Central memory CD8-positive, alpha-beta T cell (primary cell): ENCODE results near the gene FAM114A1.
"Not testable (repeated sequence)": the region's sequence is repeated elsewhere in the genome, so short reads cannot be mapped to it uniquely, and the experiment has no call there.

Experiments
- ATAC-seq: fragments of 150-1000 bp; cut with Tn5 transposase; replicated peaks from 2 replicates; pipeline ENCODE4 v1.10.0; 2022; ENCODE audit warnings: mild to moderate bottlenecking, moderate FRiP score, moderate number of reproducible peaks; ENCODE audit not compliant: poor library complexity, severe bottlenecking; ENCODE audit errors: extremely low read depth
- DNase-seq, 2 donors: peaks; one replicate each; pipeline ENCODE4 v3.0.0; 2021; ENCODE audit warnings: low spot score in 2 of 2
- H3K27ac Mint-ChIP-seq: one replicate; pipeline ENCODE4 v1.8.0; 2022; ENCODE audit warnings: low read depth, mild to moderate bottlenecking, moderate library complexity, mixed read lengths
- H3K27me3 Mint-ChIP-seq: one replicate; pipeline ENCODE4 v1.8.0; 2022; ENCODE audit warnings: mixed read lengths
- H3K36me3 Mint-ChIP-seq: one replicate; pipeline ENCODE4 v1.8.0; 2022; ENCODE audit warnings: mild to moderate bottlenecking, moderate library complexity, mixed read lengths; ENCODE audit not compliant: insufficient read depth
- H3K4me1 Mint-ChIP-seq: one replicate; pipeline ENCODE4 v1.8.0; 2022; ENCODE audit warnings: mixed read lengths
- H3K4me3 Mint-ChIP-seq: one replicate; pipeline ENCODE4 v1.8.0; 2022; ENCODE audit warnings: mild to moderate bottlenecking, moderate library complexity, mixed read lengths
- H3K9me3 Mint-ChIP-seq: one replicate; pipeline ENCODE4 v1.8.0; 2022; ENCODE audit warnings: mixed read lengths

The FAM114A1 gene

GRCh38 chr4:38952017-38952416 is 84.4 kb downstream of the FAM114A1 start:
- no peak overlapping the region for H3K27ac Mint-ChIP-seq
- H3K4me1 Mint-ChIP-seq, result peaks cover 11% of the 10 kb centered on the region
- no peaks in the 10 kb centered on the region for H3K9me3 Mint-ChIP-seq

GRCh38 chr4:38954727-38955126 is 87.1 kb downstream of the FAM114A1 start:
- Mint-ChIP-seq H3K4me1 (peaks cover 2% of the 10 kb centered on the region), H3K27ac (no peak overlapping the region), H3K27me3 (peaks cover 36% of the 10 kb centered on the region), H3K36me3 (no peaks in the 10 kb centered on the region), H3K9me3 (no peaks in the 10 kb centered on the region), H3K4me3 (no peak overlapping the region)
- ATAC-seq (no peak), DNase-seq (no peak)

More at GRCh38 chr4:38952017-38952416, 84.4 kb downstream of the FAM114A1 start:
- H3K27me3 Mint-ChIP-seq, result peaks cover 35% of the 10 kb centered on the region
- H3K36me3 Mint-ChIP-seq, result no peaks in the 10 kb centered on the region
- H3K4me3 Mint-ChIP-seq, result no peak overlapping the region
- DNase-seq, result no peak
- no peak for ATAC-seq

DNA sequence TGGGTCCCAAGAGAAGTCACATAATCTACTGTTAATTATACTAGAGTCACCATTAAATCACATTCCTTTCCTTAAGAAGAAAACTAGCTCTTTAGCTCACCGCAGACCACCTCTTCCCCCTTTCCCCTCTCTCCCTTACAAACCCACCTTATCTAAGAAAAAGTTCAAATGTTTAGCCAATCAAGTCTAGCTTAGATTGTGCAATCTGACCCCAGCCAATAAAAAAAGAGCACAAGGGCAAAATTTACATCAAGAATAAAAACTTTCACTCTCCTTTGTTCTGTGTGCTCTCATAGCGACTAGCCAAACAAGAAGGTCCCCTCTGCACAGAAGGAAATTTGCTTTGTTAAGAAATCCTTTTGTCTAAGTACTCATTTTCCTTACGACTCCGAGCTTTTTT is 88.4 kb downstream of the FAM114A1 start:
- ATAC-seq, result no peak
- DNase-seq, result no peak
- H3K27me3 Mint-ChIP-seq, result peaks cover 36% of the 10 kb centered on the region
- H3K27ac Mint-ChIP-seq, result no peak overlapping the region
- H3K9me3 Mint-ChIP-seq, result no peaks in the 10 kb centered on the region
- H3K4me3 Mint-ChIP-seq, result no peak overlapping the region
- H3K36me3 Mint-ChIP-seq, result no peaks in the 10 kb centered on the region
- H3K4me1 Mint-ChIP-seq, result no peaks in the 10 kb centered on the region

- Mint-ChIP-seq H3K9me3 (peaks cover 6% of the 10 kb centered on the region), H3K27me3 (peaks cover 36% of the 10 kb centered on the region), H3K4me3 (no peak overlapping the region), H3K36me3 (no peaks in the 10 kb centered on the region), H3K27ac (no peak overlapping the region), H3K4me1 (no peaks in the 10 kb centered on the region)
- no peak for DNase-seq
- ATAC-seq, result no peak
Measured at GRCh38 chr4:38957261-38957815, 89.7 kb downstream of the FAM114A1 start.

DNA sequence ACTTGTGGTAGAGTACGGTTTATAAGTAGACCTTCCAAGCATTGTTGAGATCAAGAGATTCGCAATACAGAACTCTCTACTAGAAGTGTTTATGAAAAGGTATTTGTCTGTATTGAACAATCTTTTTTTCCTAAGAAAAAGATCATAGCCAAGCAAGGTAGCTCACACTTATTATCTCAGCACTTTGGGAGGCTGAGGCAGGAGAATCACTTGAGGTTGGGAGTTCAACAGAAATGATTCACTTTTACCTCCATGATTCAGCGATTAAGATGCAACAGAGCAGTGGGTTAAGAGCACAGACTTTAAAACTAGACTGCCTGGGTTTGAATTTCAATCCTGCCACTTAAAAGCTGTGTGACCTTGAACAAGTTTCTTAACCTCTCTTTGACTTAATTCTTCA is 90.3 kb downstream of the FAM114A1 start:
- DNase-seq, result no peak
- Mint-ChIP-seq H3K9me3 (peaks cover 6% of the 10 kb centered on the region), H3K36me3 (no peaks in the 10 kb centered on the region), H3K27me3 (peaks cover 36% of the 10 kb centered on the region), H3K4me3 (no peak overlapping the region), H3K4me1 (no peaks in the 10 kb centered on the region), H3K27ac (no peak overlapping the region)
- no peak for ATAC-seq

GRCh38 chr4:38958453-38959190 is 91.0 kb downstream of the FAM114A1 start:
- DNase-seq (no peak), ATAC-seq (no peak)
- no peaks in the 10 kb centered on the region for H3K4me1 Mint-ChIP-seq
- no peaks in the 10 kb centered on the region for H3K36me3 Mint-ChIP-seq
- H3K9me3 Mint-ChIP-seq, result peaks cover 6% of the 10 kb centered on the region
- H3K27ac Mint-ChIP-seq, result no peak overlapping the region
- no peak overlapping the region for H3K4me3 Mint-ChIP-seq
- peaks cover 29% of the 10 kb centered on the region for H3K27me3 Mint-ChIP-seq

GRCh38 chr4:38959248-38959647 is 91.6 kb downstream of the FAM114A1 start:
- not testable (repeated sequence) for DNase-seq, ATAC-seq, H3K27ac Mint-ChIP-seq, H3K9me3 Mint-ChIP-seq, H3K36me3 Mint-ChIP-seq, H3K4me3 Mint-ChIP-seq, H3K4me1 Mint-ChIP-seq
- H3K27me3 Mint-ChIP-seq, result peaks cover 23% of the 10 kb centered on the region

- no peak for DNase-seq
- no peak for ATAC-seq
- H3K9me3 Mint-ChIP-seq, result peaks cover 6% of the 10 kb centered on the region
- H3K36me3 Mint-ChIP-seq, result peaks cover 26% of the 10 kb centered on the region
- no peaks in the 10 kb centered on the region for H3K27me3 Mint-ChIP-seq
- no peak overlapping the region for H3K4me3 Mint-ChIP-seq
- no peaks in the 10 kb centered on the region for H3K4me1 Mint-ChIP-seq
- no peak overlapping the region for H3K27ac Mint-ChIP-seq
Measured at GRCh38 chr4:38964942-38965775, 97.6 kb downstream of the FAM114A1 start.

DNA sequence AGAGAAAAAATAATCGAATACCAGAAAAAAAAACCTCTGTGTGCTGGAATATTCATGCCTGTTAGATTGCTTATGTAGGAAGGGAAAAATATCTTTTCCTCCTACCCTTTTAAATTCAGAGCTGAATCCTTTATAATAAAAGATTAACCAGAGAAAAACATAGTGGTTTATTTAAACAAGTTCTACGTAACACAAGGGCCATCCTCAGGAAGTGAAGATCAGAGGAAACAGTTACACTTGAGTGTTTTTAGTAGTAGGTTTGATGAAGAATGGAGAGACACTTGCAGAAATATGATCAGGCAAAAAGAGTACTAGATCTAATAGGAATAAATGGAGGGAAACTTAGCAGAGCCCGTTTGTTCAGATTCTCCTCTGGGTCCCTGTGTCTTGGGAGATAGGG is 98.3 kb downstream of the FAM114A1 start:
- H3K27ac Mint-ChIP-seq, result no peak overlapping the region
- H3K4me3 Mint-ChIP-seq, result no peak overlapping the region
- DNase-seq, result no peak
- H3K4me1 Mint-ChIP-seq, result no peaks in the 10 kb centered on the region
- H3K9me3 Mint-ChIP-seq, result peaks cover 6% of the 10 kb centered on the region
- peaks cover 32% of the 10 kb centered on the region for H3K36me3 Mint-ChIP-seq
- ATAC-seq, result no peak
- no peaks in the 10 kb centered on the region for H3K27me3 Mint-ChIP-seq

GRCh38 chr4:38967260-38968095 is 99.9 kb downstream of the FAM114A1 start:
- no peak for ATAC-seq
- no peaks in the 10 kb centered on the region for H3K4me1 Mint-ChIP-seq
- DNase-seq, result no peak
- no peak overlapping the region for H3K27ac Mint-ChIP-seq
- no peaks in the 10 kb centered on the region for H3K27me3 Mint-ChIP-seq
- peaks cover 34% of the 10 kb centered on the region for H3K36me3 Mint-ChIP-seq
- no peaks in the 10 kb centered on the region for H3K9me3 Mint-ChIP-seq
- H3K4me3 Mint-ChIP-seq, result no peak overlapping the region

DNA sequence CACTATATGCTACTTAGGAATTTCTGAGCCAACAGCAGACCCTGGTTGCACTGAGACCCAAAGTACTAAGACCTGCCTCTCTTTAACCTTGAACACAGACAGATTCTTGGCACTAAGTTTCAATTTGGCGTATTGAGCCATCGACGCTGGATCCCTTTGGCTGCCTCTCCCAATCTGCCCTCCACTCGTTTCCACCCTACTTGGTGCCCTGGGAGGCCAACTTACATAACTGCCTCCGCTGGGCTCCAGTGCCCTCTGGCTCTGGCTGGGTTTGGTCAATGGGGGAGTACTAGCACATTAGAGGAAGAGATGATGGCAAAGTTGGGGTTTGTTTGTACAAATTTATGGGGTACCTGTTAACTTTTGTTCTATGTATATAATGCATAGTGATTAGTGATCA is 101.1 kb downstream of the FAM114A1 start:
- Mint-ChIP-seq H3K27ac (peak overlapping the region; percentile 59), H3K4me3 (no peak overlapping the region), H3K4me1 (no peaks in the 10 kb centered on the region), H3K36me3 (peaks cover 34% of the 10 kb centered on the region), H3K27me3 (no peaks in the 10 kb centered on the region), H3K9me3 (no peaks in the 10 kb centered on the region)
- DNase-seq (no peak), ATAC-seq (no peak)

DNA sequence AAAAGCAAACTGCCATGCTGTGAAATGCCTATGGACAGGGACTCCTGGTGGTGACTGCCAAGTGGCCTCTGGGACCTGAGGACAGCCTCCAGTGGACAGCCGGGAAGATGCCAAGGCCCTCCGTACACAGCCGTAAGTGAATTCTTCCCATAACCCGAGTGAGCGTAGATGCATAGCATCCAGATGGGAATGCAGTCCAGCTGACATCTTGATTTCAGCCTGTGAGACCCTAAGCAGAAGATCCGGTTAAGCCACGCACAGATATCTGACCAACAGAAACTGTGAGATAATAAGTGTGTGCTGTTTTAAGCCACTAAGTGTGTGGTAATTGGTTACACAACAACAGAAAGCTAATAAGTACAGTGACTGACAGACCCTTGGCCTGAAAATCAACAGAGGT is 108.7 kb downstream of the FAM114A1 start:
- Mint-ChIP-seq H3K27me3 (no peaks in the 10 kb centered on the region), H3K36me3 (peaks cover 12% of the 10 kb centered on the region), H3K9me3 (no peaks in the 10 kb centered on the region), H3K4me3 (no peak overlapping the region), H3K27ac (no peak overlapping the region), H3K4me1 (no peaks in the 10 kb centered on the region)
- ATAC-seq (no peak), DNase-seq (no peak)
